ENCODE data around the gene SLC22A2. TPM values are rescaled to one million over a fixed set of nuclear protein-coding genes. Genes with fewer than 3 reads are reported as not detected.

SLC22A2 gene
- total RNA-seq = not detected in 2 replicates

GRCh38 chr6:160258346-160259142 is at the start of gene SLC22A2:
TSS of gene SLC22A2 (minus strand) at chr6:160258821. CDS start at chr6:160258757, 64 bp downstream.

Other genes starting within 250 kb of the SLC22A2 start
- not detected in 2 replicates for gene SLC22A1, start 137.0 kb downstream of the SLC22A2 start, total RNA-seq
- gene SLC22A3, start 89.6 kb upstream of the SLC22A2 start, total RNA-seq = not detected in 2 replicates

Measured in myometrial cell (primary cell).